Mesothelial cell of epicardium (in vitro differentiated cells): ENCODE results near the gene FREM2. TPM values are rescaled to one million over a fixed set of nuclear protein-coding genes. Genes with fewer than 3 reads are reported as not detected.

Experiments
- DNase-seq, 2 experiments: peaks; one replicate each; pipeline ENCODE4 v3.0.0; 2021; ENCODE audit warnings: low spot score in 2 of 2; ENCODE audit not compliant: unreplicated experiment in 2 of 2
- H3K27ac Mint-ChIP-seq: 2 replicates; pipeline ENCODE4 v1.8.0; 2021; ENCODE audit warnings: mixed read lengths
- H3K27me3 Mint-ChIP-seq: 2 replicates; pipeline ENCODE4 v1.8.0; 2021; ENCODE audit warnings: low read depth, mixed read lengths
- H3K36me3 Mint-ChIP-seq: 2 replicates; pipeline ENCODE4 v1.8.0; 2021; ENCODE audit warnings: mixed read lengths
- H3K4me1 Mint-ChIP-seq: 2 replicates; pipeline ENCODE4 v1.8.0; 2021; ENCODE audit warnings: mixed read lengths
- H3K4me3 Mint-ChIP-seq: 2 replicates; pipeline ENCODE4 v1.8.0; 2021; ENCODE audit warnings: mild to moderate bottlenecking, moderate library complexity, mixed read lengths
- H3K9me3 Mint-ChIP-seq: 2 replicates; pipeline ENCODE4 v1.8.0; 2021; ENCODE audit warnings: mixed read lengths
- CTCF ChIP-seq: fragments of 200-600 bp; sonication (generic); IDR thresholded peaks from one replicate; pipeline ENCODE4 v1.5.0; 2021; ENCODE audit warnings: antibody characterized with exemption; ENCODE audit not compliant: unreplicated experiment
- total RNA-seq: library from RNA; stranded (reverse); gene quantifications from 3 replicates; pipeline ENCODE4 v1.2.1, GENCODE V29; 2021

Gene FREM2
- total RNA-seq, 1 donor from 2014 or later: 83.5 TPM

DNA sequence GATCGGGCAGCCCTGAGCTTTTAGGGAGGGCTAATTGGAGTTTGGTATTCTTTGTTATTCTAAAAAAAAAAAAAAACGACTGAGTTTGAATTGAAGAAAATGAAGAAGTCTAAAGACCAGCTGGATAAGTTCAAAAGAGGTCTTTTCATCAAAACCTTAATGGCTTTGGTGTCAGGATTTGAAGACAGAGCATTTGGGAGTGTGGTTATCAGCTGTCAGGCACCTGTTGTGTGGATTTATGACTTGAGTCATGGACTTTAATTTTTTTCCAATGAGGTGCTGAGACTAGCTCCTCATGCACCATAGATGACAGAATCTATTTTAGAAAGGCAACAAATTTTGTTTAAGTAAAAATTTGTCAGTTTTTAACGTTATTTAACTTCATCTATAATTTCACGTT is 72.5 kb downstream of the FREM2 start:
- Mint-ChIP-seq H3K4me1 (peaks cover 55% of the 10 kb centered on the region), H3K36me3 (peaks cover 3% of the 10 kb centered on the region), H3K27ac (peak overlapping the region; percentile 1), H3K27me3 (no peaks in the 10 kb centered on the region), H3K4me3 (no peak overlapping the region), H3K9me3 (no peaks in the 10 kb centered on the region)
- DNase-seq: no peak
- no peak for TF ChIP-seq CTCF

GRCh38 chr13:38763446-38764381 is 76.8 kb downstream of the FREM2 start:
- TF ChIP-seq CTCF: peak; percentile 69
- Mint-ChIP-seq H3K4me3 (peak overlapping the region; percentile 31), H3K36me3 (peaks cover 12% of the 10 kb centered on the region), H3K9me3 (no peaks in the 10 kb centered on the region), H3K27me3 (no peaks in the 10 kb centered on the region), H3K4me1 (peaks cover 29% of the 10 kb centered on the region), H3K27ac (peak overlapping the region; percentile 87)
- no peak for DNase-seq

GRCh38 chr13:38766799-38767198 is 79.9 kb downstream of the FREM2 start:
- Mint-ChIP-seq H3K4me3 (no peak overlapping the region), H3K36me3 (peaks cover 13% of the 10 kb centered on the region), H3K4me1 (peaks cover 28% of the 10 kb centered on the region), H3K27ac (no peak overlapping the region), H3K27me3 (no peaks in the 10 kb centered on the region), H3K9me3 (no peaks in the 10 kb centered on the region)
- no peak for TF ChIP-seq CTCF
- DNase-seq: no peak

GRCh38 chr13:38767506-38768265 is 80.8 kb downstream of the FREM2 start:
- Mint-ChIP-seq H3K36me3 (peaks cover 13% of the 10 kb centered on the region), H3K27me3 (no peaks in the 10 kb centered on the region), H3K27ac (peak overlapping the region; percentile 8), H3K4me1 (peaks cover 28% of the 10 kb centered on the region), H3K4me3 (no peak overlapping the region), H3K9me3 (no peaks in the 10 kb centered on the region)
- DNase-seq: no peak
- TF ChIP-seq CTCF: no peak

GRCh38 chr13:38769526-38769925 is 82.6 kb downstream of the FREM2 start:
- Mint-ChIP-seq H3K27ac (no peak overlapping the region), H3K36me3 (peaks cover 17% of the 10 kb centered on the region), H3K27me3 (no peaks in the 10 kb centered on the region), H3K4me3 (no peak overlapping the region), H3K4me1 (peaks cover 15% of the 10 kb centered on the region), H3K9me3 (no peaks in the 10 kb centered on the region)
- TF ChIP-seq CTCF: no peak
- no peak for DNase-seq
